HG03571 (cell line): ENCODE measurements around the gene ARHGEF17.

ENCODE experiments used
- ATAC-seq: cut with Tn5 transposase; IDR thresholded peaks from one replicate; pipeline ENCODE4 v1.9.1; 2021; ENCODE audit not compliant: unreplicated experiment

Gene ARHGEF17

GRCh38 chr11:73355109-73355508, 47.0 kb downstream of the ARHGEF17 start:
- ATAC-seq: no peak

GRCh38 chr11:73356979-73357860, 49.1 kb downstream of the ARHGEF17 start:
- no peak for ATAC-seq

- no peak for ATAC-seq
Observed at GRCh38 chr11:73358071-73358470, 50.0 kb downstream of the ARHGEF17 start.

GRCh38 chr11:73359341-73359740, 51.3 kb downstream of the ARHGEF17 start:
- no peak for ATAC-seq

- ATAC-seq: no peak
Observed at GRCh38 chr11:73359930-73360742, 52.1 kb downstream of the ARHGEF17 start.

DNA sequence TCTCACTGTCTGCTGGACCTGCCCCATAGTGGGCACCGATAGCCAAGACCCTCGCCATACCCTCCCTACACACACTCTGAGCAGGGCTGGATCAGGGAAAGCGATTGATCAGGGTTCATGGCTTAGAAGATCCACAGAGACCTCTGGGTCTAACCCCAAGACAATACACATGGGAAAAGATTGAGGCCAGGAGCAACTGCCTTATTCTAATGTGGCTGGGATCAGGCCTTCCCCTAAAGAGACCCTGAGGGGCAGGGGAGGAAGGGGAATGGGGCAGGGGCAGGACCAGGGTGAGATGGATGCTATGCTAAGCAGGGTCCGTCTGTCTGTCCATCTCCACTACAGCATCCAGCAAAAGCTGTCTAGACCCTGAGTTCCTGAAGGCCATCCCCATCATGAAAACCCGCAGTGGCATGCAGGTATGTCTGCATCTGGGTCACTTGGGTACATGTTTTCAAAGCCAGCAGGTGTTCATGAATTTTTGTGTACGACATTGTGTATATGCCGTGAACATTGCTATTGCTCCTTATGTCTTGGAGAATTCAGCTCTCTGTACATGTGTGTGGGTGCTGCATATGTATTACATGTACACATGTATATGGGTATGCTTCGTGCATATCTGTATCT, 52.8 kb downstream of the ARHGEF17 start:
- ATAC-seq: no peak

GRCh38 chr11:73361953-73362776, 54.1 kb downstream of the ARHGEF17 start:
- ATAC-seq: no peak

DNA sequence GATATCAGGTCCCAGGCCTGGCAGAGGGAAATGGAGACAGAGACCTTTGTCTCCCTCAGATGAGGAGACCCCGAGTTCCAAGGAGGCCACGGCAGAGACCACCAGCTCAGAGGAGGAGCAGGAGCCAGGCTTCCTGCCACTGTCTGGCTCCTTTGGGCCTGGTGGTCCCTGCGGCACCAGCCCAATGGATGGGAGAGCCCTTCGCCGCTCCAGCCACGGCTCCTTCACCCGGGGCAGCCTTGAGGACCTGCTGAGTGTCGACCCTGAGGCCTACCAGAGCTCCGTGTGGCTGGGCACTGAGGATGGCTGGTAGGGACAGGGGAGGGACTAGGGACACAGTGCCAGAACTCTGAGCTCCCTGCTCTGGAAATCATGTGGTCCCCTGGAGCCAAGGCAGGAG, 55.1 kb downstream of the ARHGEF17 start:
- no peak for ATAC-seq

- ATAC-seq: no peak
Observed at GRCh38 chr11:73365352-73366264, 57.5 kb downstream of the ARHGEF17 start.

GRCh38 chr11:73366265-73366610, 58.2 kb downstream of the ARHGEF17 start:
- no peak for ATAC-seq

DNA sequence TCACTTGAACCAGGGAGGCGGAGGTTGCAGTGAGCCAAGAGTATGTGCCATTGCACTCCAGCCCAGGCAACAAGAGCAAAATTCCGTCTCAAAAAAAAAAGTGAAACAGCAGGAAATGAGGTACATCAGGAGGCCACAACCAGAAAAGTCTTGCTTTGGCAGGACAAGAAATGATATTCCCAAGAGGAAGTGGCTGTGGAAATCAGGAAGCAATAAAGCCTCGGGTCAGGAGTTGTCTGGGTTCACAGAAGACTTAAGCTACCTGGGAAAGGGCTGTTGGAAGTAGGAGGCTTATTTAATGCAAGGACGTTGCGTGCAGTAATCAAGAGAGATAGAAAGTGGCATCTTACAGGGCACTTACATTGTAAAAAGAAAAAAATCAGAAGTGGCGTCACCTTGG, 58.9 kb downstream of the ARHGEF17 start:
- ATAC-seq: no peak

GRCh38 chr11:73367482-73368024, 59.5 kb downstream of the ARHGEF17 start:
- ATAC-seq: no peak

GRCh38 chr11:73372375-73372993, 64.4 kb downstream of the ARHGEF17 start:
- ATAC-seq: no peak

GRCh38 chr11:73374151-73374550, 66.1 kb downstream of the ARHGEF17 start:
- ATAC-seq: no peak

DNA sequence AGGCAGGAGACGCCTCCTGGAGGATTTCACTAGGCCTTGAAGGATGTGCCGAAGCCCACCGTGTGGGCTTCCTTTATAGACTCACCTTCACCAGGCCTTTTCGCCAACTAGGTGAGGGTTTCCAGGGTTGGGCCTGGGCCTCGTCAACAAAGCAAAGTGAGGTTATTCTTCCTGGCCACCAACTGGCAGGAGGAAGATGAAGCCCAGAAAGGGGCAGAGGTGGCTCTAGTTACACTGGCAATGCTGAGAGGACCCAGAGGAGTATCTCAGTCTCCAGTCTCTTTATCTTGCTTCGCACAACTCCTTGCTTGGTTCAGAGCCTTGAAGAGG, 67.7 kb downstream of the ARHGEF17 start:
- ATAC-seq: no peak

GRCh38 chr11:73376160-73376802, 68.2 kb downstream of the ARHGEF17 start, which contains the start of gene RELT:
Gene RELT, plus strand, starts transcription at chr11:73376399. Its CDS starts 12,738 bp downstream, at chr11:73389137.
- ATAC-seq: peak; percentile 71

- ATAC-seq: peak; percentile 2
Observed at GRCh38 chr11:73376803-73377629, 68.9 kb downstream of the ARHGEF17 start.
